Loucy (cell line): ENCODE results near the gene TEAD1.

Experiments
- H2AFZ ChIP-seq: fragments of 200-600 bp; sonication (generic); 2 replicates; pipeline ENCODE4 v1.6.0; 2016; ENCODE audit warnings: antibody characterized with exemption, mild to moderate bottlenecking, low read length, moderate library complexity
- H3F3A ChIP-seq: fragments of 200-600 bp; 2 replicates; pipeline ENCODE4 v1.6.0; 2016; ENCODE audit warnings: antibody characterized with exemption, low read depth, mild to moderate bottlenecking
- H3K27me3 ChIP-seq: fragments of 200-600 bp; sonication (generic); 2 replicates; pipeline ENCODE4 v1.6.1; 2014; ENCODE audit warnings: low read length, mild to moderate bottlenecking; ENCODE audit not compliant: insufficient read depth, poor library complexity, severe bottlenecking
- H3K36me3 ChIP-seq: fragments of 200-600 bp; sonication (generic); 2 replicates; pipeline ENCODE4 v1.6.1; 2016; ENCODE audit warnings: low read length; ENCODE audit not compliant: insufficient read depth
- H3K4me1 ChIP-seq: fragments of 200-600 bp; sonication (generic); 2 replicates; pipeline ENCODE4 v1.5.1; 2014; ENCODE audit warnings: low read length, mild to moderate bottlenecking; ENCODE audit not compliant: insufficient read depth, poor library complexity, severe bottlenecking
- H3K4me2 ChIP-seq: fragments of 200-600 bp; sonication (generic); 2 replicates; pipeline ENCODE4 v1.6.0; 2014; ENCODE audit warnings: antibody characterized with exemption, low read length, low read depth, mild to moderate bottlenecking; ENCODE audit not compliant: poor library complexity, severe bottlenecking
- H3K4me3 ChIP-seq: fragments of 200-600 bp; sonication (generic); 2 replicates; pipeline ENCODE4 v1.5.1; 2014; ENCODE audit warnings: low read length, mild to moderate bottlenecking, mixed read lengths; ENCODE audit not compliant: poor library complexity, severe bottlenecking
- H3K79me2 ChIP-seq: fragments of 200-600 bp; sonication (generic); 2 replicates; pipeline ENCODE4 v1.6.1; 2014; ENCODE audit warnings: low read length; ENCODE audit not compliant: insufficient read depth
- H3K9ac ChIP-seq: fragments of 200-600 bp; sonication (generic); 2 replicates; pipeline ENCODE4 v1.6.0; 2014; ENCODE audit warnings: mild to moderate bottlenecking, low read depth, low read length, moderate library complexity; ENCODE audit not compliant: poor library complexity, severe bottlenecking
- H3K9me2 ChIP-seq: fragments of 200-600 bp; sonication (generic); replicated peaks from 2 replicates; pipeline ENCODE4 v1.6.1; 2016; ENCODE audit warnings: low read depth, low read length, mixed read lengths
- H3K9me3 ChIP-seq: fragments of 200-600 bp; sonication (generic); 2 replicates; pipeline ENCODE4 v1.6.1; 2014; ENCODE audit warnings: mild to moderate bottlenecking, antibody characterized with exemption, low read length, low read depth; ENCODE audit not compliant: insufficient read depth
- H4K20me1 ChIP-seq: fragments of 200-600 bp; sonication (generic); 2 replicates; pipeline ENCODE4 v1.6.0; 2014; ENCODE audit warnings: antibody characterized with exemption, low read length, mild to moderate bottlenecking; ENCODE audit not compliant: insufficient read depth, poor library complexity, severe bottlenecking
- EZH2phosphoT487 ChIP-seq: fragments of 200-600 bp; IDR thresholded peaks from 2 replicates; pipeline ENCODE4 v1.6.1; 2018; ENCODE audit warnings: antibody characterized with exemption, mild to moderate bottlenecking, moderate library complexity, borderline replicate concordance
- TF ChIP-seq, protein P1 (sequence below): fragments of 200-600 bp; sonication (generic); conservative IDR thresholded peaks from 2 replicates; pipeline ENCODE4 v1.5.1; 2014; ENCODE audit warnings: mild to moderate bottlenecking, antibody characterized with exemption, low read length

TEAD1 gene

GRCh38 chr11:12832480-12833224 is 158.4 kb downstream of the TEAD1 start:
- Histone ChIP-seq H3K9me3 (no peaks in the 10 kb centered on the region), H3F3A (no peaks in the 10 kb centered on the region), H3K9me2 (no peaks in the 10 kb centered on the region), H3K79me2 (no peaks in the 10 kb centered on the region), H3K4me2 (no peak overlapping the region), H3K9ac (no peak overlapping the region), H3K36me3 (no peaks in the 10 kb centered on the region), H4K20me1 (no peaks in the 10 kb centered on the region), H3K4me1 (peaks cover 17% of the 10 kb centered on the region), H3K4me3 (no peak overlapping the region), H3K27me3 (no peaks in the 10 kb centered on the region), H2AFZ (no peak overlapping the region)
- TF ChIP-seq, protein P1, sequence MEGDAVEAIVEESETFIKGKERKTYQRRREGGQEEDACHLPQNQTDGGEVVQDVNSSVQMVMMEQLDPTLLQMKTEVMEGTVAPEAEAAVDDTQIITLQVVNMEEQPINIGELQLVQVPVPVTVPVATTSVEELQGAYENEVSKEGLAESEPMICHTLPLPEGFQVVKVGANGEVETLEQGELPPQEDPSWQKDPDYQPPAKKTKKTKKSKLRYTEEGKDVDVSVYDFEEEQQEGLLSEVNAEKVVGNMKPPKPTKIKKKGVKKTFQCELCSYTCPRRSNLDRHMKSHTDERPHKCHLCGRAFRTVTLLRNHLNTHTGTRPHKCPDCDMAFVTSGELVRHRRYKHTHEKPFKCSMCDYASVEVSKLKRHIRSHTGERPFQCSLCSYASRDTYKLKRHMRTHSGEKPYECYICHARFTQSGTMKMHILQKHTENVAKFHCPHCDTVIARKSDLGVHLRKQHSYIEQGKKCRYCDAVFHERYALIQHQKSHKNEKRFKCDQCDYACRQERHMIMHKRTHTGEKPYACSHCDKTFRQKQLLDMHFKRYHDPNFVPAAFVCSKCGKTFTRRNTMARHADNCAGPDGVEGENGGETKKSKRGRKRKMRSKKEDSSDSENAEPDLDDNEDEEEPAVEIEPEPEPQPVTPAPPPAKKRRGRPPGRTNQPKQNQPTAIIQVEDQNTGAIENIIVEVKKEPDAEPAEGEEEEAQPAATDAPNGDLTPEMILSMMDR: no peak; the same call in 1 of the 2 replicates
- TF ChIP-seq EZH2phosphoT487: no peak

DNA sequence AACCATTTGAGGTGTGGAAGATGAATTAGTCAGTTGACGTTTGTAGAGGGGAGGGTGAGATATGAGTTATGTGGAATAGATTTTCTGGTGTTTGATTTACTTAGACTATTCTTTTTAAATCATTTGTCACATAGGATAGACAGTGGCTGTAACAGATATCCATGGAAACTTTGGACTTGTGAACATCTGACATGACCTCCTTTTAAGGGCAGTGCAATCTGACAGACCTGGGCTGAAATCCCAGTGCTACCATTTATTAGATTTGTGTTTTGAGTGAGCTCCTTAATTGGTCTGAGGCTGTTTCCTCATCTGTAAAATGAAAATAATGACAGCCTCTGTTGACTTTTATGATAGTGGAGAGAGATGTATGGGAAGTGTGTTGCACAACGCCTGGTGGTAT is 159.9 kb downstream of the TEAD1 start:
- Histone ChIP-seq H3K4me1 (peaks cover 5% of the 10 kb centered on the region), H2AFZ (no peak overlapping the region), H3K4me3 (no peak overlapping the region), H3K4me2 (no peak overlapping the region), H3K9me3 (no peaks in the 10 kb centered on the region), H4K20me1 (no peaks in the 10 kb centered on the region), H3K36me3 (no peaks in the 10 kb centered on the region), H3F3A (no peaks in the 10 kb centered on the region), H3K9me2 (no peaks in the 10 kb centered on the region), H3K79me2 (no peaks in the 10 kb centered on the region), H3K9ac (no peak overlapping the region), H3K27me3 (no peaks in the 10 kb centered on the region)
- TF ChIP-seq, protein P1: no peak
- TF ChIP-seq EZH2phosphoT487: no peak

GRCh38 chr11:12834630-12835029 is 160.4 kb downstream of the TEAD1 start:
- H3K27me3 ChIP-seq: no peaks in the 10 kb centered on the region
- H3K4me2 ChIP-seq: no peak overlapping the region
- H3K9me2 ChIP-seq: no peaks in the 10 kb centered on the region
- H3K9ac ChIP-seq: no peak overlapping the region
- H3K79me2 ChIP-seq: no peaks in the 10 kb centered on the region
- no peaks in the 10 kb centered on the region for H3K9me3 ChIP-seq
- no peaks in the 10 kb centered on the region for H4K20me1 ChIP-seq
- no peaks in the 10 kb centered on the region for H3F3A ChIP-seq
- TF ChIP-seq, protein P1: no peak
- TF ChIP-seq EZH2phosphoT487: no peak
- no peak overlapping the region for H3K4me3 ChIP-seq
- H3K36me3 ChIP-seq: no peaks in the 10 kb centered on the region
- no peak overlapping the region for H2AFZ ChIP-seq
- peaks cover under 1% of the 10 kb centered on the region for H3K4me1 ChIP-seq
